GM18868 (cell line): ENCODE data around the gene GRIK5.

Experiments used
- ATAC-seq: cut with Tn5 transposase; IDR thresholded peaks from one replicate; pipeline ENCODE4 v1.9.1; 2021; ENCODE audit warnings: mild to moderate bottlenecking, moderate library complexity; ENCODE audit not compliant: unreplicated experiment

The GRIK5 gene

GRCh38 chr19:41957838-41958366 lies 112.1 kb downstream of the GRIK5 start:
- no peak for ATAC-seq

GRCh38 chr19:41957161-41957837 lies 112.7 kb downstream of the GRIK5 start:
- no peak for ATAC-seq

GRCh38 chr19:41956621-41957020 lies 113.4 kb downstream of the GRIK5 start:
- ATAC-seq: no peak

- no peak for ATAC-seq
Measured at GRCh38 chr19:41955521-41955920, 114.5 kb downstream of the GRIK5 start.

GRCh38 chr19:41951686-41952172 lies 118.3 kb downstream of the GRIK5 start:
- no peak for ATAC-seq
